Right lobe of liver (tissue), 4 donors: Measurements from ENCODE around the gene TTLL10.
"Not testable (repeated sequence)": the region's sequence is repeated elsewhere in the genome, so short reads cannot be mapped to it uniquely, and the experiment has no call there.

Experiments used
- POLR2A ChIP-seq: fragments of 450-650 bp; IDR thresholded peaks from one replicate; pipeline ENCODE4 v1.6.1; 2017; ENCODE audit warnings: antibody characterized with exemption, mild to moderate bottlenecking
- TF ChIP-seq, protein P1 (sequence below), 4 donors: fragments of 200-600 bp in 3 of 4; fragments of 450-650 bp in 1 of 4; IDR thresholded peaks; one replicate each; pipeline versions ENCODE4 v1.5.1 to v1.8.0; 2016 to 2022; ENCODE audit warnings: antibody characterized with exemption in 4 of 4, mild to moderate bottlenecking in 2 of 4
- donor health status: DM: no; HTN: no; CAD: no.
- donor health status: DM: no; HTN: no; CAD: no.
- donor health status: DM: no; HTN: yes; CAD: no.

DNA sequence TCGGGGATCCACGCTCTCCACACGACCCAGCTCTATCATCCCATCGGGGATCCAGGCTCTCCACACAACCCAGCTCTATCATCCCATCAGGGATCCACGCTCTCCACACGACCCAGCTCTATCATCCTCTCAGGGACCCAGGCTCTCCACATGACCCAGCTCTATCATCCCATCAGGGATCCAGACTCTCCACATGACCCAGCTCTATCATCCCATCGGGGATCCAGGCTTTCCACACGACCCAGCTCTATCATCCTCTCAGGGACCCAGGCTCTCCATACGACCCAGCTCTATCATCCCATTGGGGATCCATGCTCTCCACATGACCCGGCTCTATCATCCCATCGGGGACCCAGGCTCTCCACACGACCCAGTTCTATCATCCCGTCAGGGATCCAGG lies 21.2 kb upstream of the TTLL10 start:
- TF ChIP-seq, protein P1, sequence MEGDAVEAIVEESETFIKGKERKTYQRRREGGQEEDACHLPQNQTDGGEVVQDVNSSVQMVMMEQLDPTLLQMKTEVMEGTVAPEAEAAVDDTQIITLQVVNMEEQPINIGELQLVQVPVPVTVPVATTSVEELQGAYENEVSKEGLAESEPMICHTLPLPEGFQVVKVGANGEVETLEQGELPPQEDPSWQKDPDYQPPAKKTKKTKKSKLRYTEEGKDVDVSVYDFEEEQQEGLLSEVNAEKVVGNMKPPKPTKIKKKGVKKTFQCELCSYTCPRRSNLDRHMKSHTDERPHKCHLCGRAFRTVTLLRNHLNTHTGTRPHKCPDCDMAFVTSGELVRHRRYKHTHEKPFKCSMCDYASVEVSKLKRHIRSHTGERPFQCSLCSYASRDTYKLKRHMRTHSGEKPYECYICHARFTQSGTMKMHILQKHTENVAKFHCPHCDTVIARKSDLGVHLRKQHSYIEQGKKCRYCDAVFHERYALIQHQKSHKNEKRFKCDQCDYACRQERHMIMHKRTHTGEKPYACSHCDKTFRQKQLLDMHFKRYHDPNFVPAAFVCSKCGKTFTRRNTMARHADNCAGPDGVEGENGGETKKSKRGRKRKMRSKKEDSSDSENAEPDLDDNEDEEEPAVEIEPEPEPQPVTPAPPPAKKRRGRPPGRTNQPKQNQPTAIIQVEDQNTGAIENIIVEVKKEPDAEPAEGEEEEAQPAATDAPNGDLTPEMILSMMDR (IDR thresholded peaks at IDR 0.05), result not testable (repeated sequence)
- TF ChIP-seq POLR2A, result not testable (repeated sequence)
